ENCODE measurements around the gene SPON1.

Gene SPON1

DNA sequence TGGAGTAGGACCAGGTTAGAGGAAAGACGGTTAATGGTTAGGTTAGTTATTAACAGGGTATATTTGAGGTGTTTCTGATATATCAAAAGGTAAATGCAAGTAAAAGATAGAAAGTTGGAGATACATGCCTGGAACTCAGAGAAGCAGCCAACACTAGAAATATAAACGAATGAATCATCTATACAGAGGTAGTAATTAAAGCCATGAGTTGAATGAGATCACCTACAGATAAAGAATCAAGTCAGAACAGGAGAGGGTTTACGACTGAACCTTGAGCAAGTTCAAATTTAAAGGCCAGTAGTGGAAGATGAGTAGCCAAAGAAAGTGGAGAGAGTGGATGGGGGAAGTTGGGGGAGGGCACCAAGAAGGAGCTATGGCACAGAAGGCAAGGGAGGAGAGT is 73.9 kb downstream of the SPON1 start:
- DNase-seq (ENCODE audit: low read depth, low spot score), result no peak

DNA sequence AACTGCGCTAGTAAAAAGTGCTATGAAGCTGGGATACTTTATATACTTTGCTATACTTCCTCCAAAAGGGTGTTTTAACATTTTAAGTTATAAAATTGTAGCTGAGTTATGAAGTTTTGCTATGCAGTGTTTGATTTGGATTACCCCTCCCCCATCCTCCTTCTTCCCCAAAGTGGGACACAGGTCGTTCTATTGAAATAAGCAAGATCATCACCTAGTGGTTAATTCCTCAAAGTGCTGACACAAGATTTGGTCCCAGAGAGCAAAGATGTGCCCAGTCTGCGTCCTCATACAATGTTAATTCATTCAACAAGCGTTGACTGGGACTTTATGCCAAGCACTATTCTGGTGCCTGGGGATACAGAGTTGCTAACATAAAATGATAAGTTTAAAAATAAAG is 78.5 kb downstream of the SPON1 start:
- DNase-seq (ENCODE audit: low read depth, low spot score), result no peak

DNA sequence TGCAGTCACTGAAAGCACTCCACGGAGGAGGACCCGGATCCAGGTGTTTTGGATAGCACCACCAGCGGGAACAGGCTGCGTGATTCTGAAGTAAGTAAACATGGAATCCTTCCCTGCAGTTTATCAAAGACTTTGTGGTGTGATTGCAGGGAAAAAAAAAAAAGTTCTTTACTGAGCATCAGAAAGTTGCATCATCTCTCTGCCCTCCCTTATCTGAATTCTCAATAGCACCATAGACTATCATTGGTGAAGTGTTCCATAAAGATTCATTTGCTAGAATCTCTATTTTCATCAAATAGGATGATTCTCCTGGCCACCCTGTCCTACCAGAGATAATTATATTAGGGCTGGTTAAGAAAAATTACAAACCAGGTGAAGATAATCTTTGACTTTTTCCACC is 79.0 kb downstream of the SPON1 start:
- no peak for DNase-seq (ENCODE audit: low read depth, low spot score)

DNA sequence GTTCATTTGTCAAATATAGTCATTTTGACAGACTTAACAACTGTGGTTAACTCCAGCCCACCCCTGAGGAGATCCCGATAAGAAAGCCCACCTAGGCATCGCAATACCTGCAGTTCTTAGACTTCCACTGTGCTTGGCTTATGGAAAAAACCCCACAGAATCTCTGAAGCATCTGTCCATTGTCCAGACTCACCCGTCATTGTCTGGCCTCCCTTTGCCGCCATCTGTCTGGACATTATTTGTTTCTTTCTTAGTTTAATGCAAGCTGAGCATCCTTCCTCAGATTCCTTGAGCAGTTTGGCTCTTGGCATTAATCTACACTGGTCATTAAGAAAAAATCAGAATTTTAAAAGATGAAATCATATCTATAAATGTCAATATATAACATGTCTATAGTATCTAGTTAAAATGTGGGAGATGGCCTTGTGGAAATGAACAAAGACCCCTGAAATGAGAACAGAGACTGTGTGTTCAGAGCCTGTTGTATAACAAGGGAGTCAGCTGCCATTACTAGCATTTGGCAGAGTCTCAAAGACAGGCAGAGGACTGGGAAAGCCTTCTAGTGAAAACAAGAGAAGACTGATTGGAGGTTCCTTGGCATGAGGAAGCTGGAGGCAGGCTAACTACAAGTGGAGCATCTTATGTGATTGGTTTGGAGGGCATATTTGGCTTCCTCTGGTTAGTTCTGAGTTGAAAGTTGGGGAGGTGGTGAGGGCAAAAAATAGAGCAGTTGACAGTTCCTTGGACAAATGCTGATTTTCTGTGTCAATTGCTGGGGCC is 80.4 kb downstream of the SPON1 start:
- DNase-seq (ENCODE audit: low read depth, low spot score), result no peak

DNA sequence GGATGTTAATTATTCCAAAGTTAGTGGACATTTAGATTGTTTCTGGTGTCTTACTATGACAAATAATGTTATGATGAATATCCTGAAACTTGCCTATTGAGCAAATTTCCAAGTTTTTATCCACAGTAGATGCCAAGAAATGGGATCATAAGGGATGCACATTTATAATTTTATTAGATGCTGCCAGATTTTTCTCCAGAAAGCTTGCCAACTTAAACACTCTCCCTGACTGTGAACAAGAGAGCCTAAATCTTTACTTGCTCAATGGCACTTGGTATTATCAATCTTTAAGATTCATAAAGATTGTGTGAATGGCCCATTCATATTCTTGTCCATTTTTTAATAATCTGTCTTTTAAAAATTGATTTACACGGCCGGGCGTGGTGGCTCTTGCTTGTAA is 82.4 kb downstream of the SPON1 start:
- DNase-seq (ENCODE audit: low read depth, low spot score), result no peak

DNA sequence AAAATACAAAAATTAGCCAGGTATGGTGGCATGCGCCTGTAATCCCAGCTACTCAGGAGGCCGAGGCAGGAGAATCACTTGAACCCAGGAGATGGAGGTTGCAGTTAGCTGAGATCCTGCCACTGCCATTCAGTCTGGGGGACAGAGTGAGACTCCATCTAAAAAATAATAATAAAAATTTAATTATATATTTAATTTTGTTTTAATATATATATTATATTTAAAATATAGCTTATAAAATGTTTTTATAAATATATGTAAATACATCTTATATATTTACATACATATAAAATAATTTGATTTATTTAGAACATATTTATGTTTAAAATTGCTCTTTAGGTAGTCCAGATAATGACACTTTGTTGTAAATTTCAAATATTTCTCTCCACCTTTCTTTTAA is 82.9 kb downstream of the SPON1 start:
- DNase-seq (ENCODE audit: low read depth, low spot score), result no peak

DNA sequence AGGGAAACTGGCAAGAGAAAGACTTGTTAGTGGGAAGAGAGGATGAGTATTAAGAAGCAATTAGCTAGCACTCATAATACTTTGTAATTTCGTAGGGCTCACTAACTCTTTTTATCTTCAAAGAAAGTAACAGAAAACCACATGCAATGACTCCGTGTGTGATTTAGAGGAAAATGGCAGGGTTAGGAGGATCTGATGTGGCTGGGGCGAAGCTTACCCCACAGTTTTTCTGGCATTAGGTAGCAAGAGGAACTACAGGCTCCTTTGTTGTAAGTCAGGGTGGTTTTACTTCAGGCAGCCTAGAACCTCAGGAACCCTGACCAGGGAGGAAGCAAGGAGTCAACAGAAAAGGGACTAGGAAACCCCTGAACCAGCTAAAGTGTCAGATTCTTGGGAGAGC is 89.7 kb downstream of the SPON1 start:
- DNase-seq (ENCODE audit: low read depth, low spot score), result no peak

DNA sequence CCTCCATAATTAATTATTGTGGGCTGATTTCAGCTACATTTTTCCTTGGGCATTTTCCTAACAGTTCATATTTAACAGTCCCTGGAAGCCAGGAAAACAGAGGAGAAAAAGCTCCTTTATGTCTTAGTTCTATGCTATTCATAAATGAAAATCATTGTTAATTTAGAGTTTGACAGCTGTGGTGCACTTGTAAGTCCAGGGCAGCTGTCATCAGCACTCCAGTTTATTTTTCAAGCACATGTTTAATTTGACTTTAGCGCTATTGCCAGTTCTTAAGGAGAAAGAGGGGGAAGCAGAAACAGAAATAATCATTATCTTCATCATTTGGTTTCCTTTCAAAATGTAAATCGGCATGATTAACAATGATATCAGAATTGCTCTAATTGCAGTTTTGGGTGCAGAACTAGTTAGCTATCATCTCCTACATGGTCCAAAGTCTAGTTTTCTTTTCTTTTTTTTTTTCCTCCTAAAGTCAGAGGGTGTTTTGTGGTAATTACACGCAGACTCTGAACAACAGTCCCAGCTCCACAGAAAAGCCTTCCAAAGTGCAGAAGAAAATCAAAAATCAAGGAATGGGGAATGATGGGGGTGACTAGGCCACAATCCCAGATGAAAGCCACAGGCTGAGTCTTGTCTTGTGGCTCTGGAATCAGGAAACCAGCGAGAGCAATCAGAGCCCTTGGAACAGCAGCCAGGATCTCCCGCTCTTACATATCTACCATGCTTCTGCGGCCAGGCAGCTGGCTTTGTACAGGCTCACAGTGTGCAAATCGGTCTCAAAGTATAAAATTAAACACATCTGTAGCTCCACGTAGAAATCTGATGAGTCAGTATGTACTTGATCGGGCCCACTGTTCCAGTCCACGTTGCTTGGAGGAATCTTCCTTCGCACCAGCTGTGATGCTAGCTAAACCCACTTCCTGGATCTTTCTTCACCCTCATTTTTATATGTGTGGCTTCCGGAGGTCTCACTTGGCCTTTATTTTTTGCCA is 91.9 kb downstream of the SPON1 start:
- no peak for DNase-seq (ENCODE audit: low read depth, low spot score)

DNA sequence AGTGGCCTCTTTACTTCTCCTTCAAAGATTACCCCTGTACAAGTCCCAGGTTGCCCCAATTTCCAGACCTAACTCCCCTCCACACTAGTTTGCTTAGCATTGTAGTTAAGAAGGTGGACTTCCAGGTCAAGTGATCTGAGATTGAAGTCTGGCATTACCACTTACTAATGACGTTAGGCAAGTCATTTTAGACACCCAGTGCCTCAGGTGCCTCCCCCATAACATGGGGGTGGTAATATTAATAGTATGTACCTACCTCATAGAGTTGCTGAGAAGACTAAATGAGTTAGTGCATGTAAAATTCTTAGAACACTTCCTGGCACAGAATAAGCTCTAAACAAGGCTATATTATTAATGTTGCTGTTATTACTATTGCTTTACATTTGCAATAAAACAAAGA is 93.4 kb downstream of the SPON1 start:
- DNase-seq (ENCODE audit: low read depth, low spot score), result no peak

DNA sequence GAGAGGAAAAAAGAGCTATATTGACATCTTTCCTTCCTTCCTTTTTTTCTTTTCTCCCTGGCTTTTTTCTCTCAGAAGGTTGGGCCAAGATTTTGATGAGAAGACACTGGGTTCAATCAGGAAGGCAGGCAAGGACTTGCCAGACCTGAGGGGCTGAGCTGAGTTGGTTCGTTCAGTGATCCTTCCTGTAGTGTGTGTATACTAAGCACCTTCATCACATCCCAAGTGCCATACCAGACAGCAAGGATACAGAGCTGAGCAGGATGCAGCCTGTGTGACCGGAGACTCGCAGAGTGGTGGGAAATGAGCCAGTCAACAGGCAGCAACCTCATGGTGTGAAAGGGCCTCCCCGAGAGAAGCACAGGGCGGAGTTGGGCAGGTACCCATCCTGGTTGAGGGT is 95.5 kb downstream of the SPON1 start:
- no peak for DNase-seq (ENCODE audit: low read depth, low spot score)

DNA sequence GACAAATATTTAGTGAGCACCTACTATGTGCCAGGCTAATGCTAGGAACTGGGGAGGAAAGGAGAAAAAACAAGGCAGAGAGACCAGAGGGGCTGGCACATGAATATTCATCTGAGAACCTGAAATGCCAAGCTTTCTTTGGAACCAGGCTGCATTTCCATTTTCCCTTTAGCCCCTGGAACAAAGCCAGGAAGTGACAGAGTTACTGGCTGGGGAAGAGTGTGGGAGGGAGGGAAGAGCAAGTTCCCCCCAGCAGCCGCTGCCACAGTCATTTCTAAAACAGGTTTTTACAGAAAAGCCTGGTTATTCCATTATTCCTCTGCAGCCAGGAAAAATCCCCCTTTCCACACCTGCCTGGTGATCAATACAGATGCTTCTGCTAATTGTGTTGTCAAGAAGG is 97.0 kb downstream of the SPON1 start:
- DNase-seq (ENCODE audit: low read depth, low spot score), result no peak

DNA sequence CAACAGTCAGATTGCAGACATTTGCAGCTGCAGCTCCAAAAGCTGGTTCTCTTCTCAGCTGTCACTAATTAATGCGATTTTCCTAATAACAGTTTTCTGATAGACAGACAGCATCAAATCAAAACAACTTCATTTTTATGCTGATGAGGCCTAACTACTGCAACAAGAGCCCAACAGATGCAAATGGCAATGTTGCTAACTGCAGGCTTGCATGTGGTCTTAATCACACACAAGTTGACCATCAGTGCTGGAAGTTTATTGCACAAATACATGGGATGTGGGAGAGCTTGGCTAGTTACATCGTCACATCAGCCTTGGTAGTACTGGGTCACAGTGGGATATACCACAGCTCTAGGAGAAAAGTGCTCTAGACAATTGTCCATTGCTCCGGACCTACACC is 99.2 kb downstream of the SPON1 start:
- no peak for DNase-seq (ENCODE audit: low read depth, low spot score)

DNA sequence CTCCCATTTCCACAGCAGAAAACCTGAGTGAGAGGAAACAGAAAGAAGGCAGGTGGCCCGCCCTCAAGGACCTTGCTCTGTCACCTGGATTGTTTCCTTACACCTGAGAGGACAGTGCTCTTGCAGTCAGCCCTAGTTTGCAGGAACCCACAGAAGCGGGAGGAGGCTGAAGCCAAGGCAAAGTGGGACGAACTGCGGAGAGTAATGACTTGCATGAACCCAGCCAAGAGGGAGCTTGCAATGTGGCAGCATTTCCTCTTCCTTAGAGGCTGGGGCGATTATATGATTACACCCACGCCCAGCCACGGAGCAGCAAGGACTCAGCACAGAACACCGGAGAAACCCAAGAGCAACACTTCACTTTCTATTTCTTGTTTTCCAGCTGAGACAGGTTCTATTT is 102.6 kb downstream of the SPON1 start:
- no peak for DNase-seq (ENCODE audit: low read depth, low spot score)

DNA sequence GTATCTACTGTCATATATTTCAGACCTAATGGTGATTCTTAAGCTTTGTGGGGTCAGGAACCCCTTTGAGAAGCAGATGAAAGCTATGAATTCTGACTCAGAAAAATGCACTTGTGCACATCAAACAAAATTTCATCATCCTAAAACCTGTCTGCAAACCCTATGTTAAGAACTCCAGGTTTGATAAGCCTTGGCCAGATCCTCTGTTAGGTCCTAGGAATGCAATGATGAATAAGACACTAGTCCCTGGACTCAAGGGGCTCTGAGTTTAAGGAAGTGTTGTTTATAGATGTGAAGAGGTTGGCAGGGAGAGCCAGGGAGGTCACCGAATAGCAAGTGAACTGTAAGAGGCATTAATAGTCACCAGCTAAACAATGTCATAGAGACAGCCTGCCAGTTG is 103.2 kb downstream of the SPON1 start:
- DNase-seq (ENCODE audit: low read depth, low spot score), result no peak

DNA sequence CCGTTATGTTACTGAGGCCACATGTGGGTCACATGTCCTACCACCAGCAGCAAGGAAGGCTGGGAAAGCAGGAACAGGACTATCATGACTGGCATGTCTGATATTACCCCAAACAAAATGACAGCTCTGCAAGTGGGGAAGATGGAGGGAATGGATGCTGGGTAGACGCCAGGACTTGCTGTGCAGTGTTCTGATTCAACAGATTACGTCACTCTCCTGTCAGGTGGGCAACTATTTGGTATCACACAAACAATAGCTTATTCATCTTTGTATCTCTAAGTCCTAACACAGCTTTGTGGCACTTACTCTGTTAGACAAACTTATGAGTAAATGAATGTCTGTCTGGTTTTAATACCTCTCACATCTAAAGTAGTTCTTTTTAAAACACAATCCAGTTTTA is 105.2 kb downstream of the SPON1 start:
- no peak for DNase-seq (ENCODE audit: low read depth, low spot score)

DNA sequence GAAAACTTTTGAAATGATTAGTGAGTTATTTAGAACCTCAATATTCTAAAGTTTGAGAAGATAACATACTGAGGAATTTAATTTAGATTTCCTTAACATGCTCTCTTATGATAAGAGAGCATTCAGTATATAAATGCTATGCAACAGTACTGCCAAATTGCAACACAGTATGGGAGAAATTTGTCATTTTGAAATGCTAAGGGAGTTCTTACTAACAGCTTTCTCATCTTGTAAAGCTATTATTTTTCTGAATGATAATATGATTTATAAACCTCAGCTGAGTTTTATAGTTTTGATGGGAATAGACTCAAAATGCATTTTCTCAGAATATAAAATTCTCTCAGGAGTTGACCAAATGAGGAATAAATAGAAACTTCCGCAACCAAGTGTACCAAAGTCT is 108.4 kb downstream of the SPON1 start:
- DNase-seq (ENCODE audit: low read depth, low spot score), result no peak

DNA sequence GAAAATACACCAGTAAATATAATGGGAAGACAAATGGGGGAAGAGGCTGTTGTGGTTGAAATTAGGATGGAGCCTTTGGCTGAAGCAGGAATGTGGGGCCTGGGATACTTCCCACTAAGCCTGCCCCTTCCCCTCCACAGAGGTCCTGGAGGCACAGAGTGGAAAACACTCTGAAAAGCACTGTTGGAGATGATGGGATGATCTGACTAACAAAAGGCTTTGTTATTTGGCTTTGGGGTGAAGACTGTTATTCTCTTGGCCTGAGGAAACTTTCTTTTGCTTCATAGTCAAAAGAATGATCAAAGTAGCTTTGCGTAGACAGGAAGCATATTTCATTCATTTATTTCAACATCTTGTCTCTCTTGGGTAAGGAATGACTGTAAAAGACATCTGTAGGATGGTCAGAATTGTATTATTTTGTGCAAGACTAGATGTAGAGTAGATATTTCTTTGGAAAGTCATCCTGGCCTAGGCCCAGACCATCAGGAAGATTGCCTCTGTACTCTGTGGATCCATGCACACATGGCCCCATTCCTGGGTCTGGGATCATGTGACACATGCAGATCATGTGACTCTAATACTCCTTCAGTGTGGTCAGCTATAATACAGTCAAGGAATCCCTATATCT is 111.4 kb downstream of the SPON1 start:
- DNase-seq (ENCODE audit: low read depth, low spot score), result no peak

DNA sequence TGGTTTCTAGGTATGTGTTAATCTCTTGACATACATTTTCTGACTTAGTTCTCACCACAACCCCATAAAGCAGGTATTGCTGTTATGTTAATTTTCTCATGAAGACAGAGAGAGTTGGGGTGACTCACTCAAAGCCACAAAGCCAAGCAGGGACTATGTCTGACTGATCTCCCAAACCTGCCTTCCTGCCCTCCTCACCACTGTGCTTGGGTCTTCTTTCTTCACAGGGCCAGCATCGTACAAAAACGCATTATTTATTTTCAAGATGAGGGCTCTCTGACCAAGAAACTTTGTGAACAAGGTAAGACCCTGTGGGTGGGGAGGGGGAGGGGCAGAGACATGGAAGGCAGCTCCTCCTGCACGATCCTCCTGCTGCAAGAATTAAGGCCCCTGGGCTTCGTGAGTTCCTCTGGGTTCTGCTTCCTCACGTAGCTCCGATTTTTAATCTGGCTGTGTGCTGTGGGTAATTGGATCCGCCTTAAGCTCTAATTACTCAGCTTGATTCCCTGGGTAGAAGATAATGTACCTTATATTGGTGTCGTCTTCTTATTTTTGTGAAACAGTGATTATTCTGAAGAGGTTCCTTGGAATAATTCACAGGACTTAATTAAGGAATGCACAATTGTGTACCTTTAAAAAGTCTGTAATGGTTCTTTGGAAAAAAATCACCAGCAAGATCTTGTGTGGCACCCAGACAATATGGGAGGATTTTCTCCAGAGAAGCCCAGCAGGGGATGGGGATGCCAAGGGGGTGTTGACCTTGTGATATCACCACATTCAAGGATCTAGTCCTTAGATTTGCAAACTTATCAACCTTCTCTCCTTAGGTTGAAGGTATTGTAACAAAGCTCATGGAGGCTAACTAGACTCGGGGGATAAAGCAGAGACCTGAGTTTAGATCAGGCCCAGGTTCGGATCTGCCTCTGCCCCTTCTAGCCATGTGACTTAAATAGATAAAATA is 112.9 kb downstream of the SPON1 start:
- DNase-seq (ENCODE audit: low read depth, low spot score), result no peak

DNA sequence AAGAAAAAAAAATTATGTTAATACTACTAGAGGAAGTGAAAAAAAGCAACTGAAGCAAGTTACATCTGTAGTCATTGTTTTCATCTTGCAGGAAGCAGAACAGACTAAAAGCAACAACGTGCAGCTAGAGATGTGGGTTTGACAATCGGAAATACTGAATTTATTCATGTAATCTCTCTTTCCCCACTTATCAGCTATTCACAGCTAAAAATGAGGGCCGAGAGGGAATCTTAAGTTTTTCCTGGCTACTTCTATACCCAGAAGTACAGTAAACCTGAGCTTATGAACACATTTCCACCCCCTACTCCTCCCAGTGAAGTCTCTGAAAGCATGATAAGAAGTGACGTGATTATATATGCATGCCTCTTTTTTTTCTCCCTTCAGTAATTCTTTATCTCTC is 116.5 kb downstream of the SPON1 start:
- no peak for DNase-seq (ENCODE audit: low read depth, low spot score)

DNA sequence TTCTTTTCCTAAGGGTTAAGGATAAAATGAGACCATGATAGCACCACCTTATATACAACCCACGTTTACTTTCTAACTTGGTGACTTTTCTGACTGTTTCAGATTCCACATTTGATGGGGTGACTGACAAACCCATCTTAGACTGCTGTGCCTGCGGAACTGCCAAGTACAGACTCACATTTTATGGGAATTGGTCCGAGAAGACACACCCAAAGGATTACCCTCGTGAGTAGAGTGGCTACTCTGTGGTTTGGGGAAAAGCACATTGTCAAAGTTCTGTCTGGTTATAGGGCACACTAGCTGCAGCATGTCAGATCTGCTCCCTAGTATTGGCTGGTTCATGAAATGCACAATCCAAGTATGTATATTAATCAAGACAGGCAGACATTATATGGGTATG is 117.3 kb downstream of the SPON1 start:
- no peak for DNase-seq (ENCODE audit: low read depth, low spot score)

DNA sequence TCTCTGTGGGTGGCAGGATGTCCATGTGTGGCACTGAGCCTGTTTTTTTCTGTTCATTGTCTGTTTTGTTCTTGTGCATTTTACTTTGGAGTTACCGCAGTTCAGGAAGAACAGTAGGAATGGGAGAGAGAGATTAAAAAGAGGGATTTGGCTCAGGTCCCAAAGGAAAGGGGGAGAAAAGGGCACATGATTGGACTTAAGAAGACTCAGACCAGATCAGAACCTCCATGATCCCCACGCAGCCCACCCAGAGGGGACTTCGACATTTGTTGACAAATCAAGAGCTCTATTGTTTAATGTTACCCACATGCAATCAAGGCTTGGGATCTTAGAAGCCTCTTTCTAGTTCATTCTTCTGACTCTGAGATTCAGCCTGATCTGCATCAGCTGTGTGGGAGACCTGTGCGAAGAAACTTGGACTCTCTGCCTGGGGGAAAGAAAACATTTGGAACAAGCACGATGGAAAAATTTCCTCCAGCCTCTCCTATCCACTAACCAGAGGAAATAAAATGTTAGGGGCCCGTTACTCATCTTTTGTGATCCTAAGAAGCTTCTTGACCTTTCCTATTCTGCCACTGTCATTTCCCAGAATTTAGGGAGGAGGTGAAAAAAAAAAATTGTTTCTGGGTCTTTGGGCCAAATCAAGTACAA is 119.2 kb downstream of the SPON1 start:
- no peak for DNase-seq (ENCODE audit: low read depth, low spot score)

Data from smooth muscle cell of the brain vasculature (primary cell).